Pancreas (tissue), 10 donors: ENCODE data around the gene INSYN2A. TPM values are rescaled to one million over a fixed set of nuclear protein-coding genes. Genes with fewer than 3 reads are reported as not detected.
A peak's percentile ranks its signal among the peaks of the same experiment; 100 is the strongest.

ENCODE experiments used
- ATAC-seq, 4 donors: fragments of 200-7000 bp; cut with Tn5 transposase; one replicate each; pipeline versions ENCODE4 v1.8.0 to v1.9.1; 2020; ENCODE audit warnings: mild to moderate bottlenecking in 4 of 4, moderate library complexity in 4 of 4
- DNase-seq, 6 donors: peaks; one replicate each; pipeline ENCODE4 v3.0.0-alpha.2; 2020
- FAIRE-seq: peaks from 2 replicates; lab custom pipeline; 2012; peaks lifted over from hg19 to GRCh38; lab: Jason Lieb, UNC
- H3K27ac ChIP-seq, 4 donors: fragments of 200-600 bp; sonication (generic); 1 replicate in 3 of 4; 2 replicates in 1 of 4; pipeline versions ENCODE4 v1.5.0 to v1.8.0; 2020
- H3K27me3 ChIP-seq, 4 donors: fragments of 200-600 bp; one replicate each; pipeline ENCODE4 v1.8.0; 2021
- H3K36me3 ChIP-seq, 3 donors: fragments of 200-600 bp; sonication (generic) in 1 of 3; one replicate each; pipeline versions ENCODE4 v1.5.0 to v1.8.0; 2020 to 2021
- H3K4me1 ChIP-seq, 3 donors: fragments of 200-600 bp; one replicate each; pipeline ENCODE4 v1.8.0; 2021
- H3K4me3 ChIP-seq, 4 donors: fragments of 200-600 bp; sonication (generic) in 2 of 4; one replicate each; pipeline versions ENCODE4 v1.5.0 to v1.8.0; 2020 to 2021
- H3K9me3 ChIP-seq, 4 donors: fragments of 200-600 bp; one replicate each; pipeline ENCODE4 v1.8.0; 2021
- WGBS, 2 donors: extraction: QIAGEN DNeasy Blood & Tissue Kit; methylation state at CpG; one replicate each; pipeline ENCODE4 v1.1.7; 2013; 5-methylcytosine and 5-hydroxymethylcytosine counted together
- intact Hi-C, 3 donors: fragments of 100-400 bp; cut with DNase I; formaldehyde crosslinking; loops; one replicate each; pipeline versions ENCODE4 v1.11.1 to v1.14.2; 2022
- polyA plus RNA-seq, 2 donors: library from polyadenylated mRNA; stranded (reverse); fragments of 200-250 nt; gene quantifications; one replicate each; pipeline ENCODE4 v1.2.3, GENCODE V29; 2013
- total RNA-seq, 6 donors: library from RNA; stranded (reverse); fragmentation: NEBNext Ultra II Directional in 4 of 6; extraction: Animal tissue kit (Norgen Biotek cat#: 25700) in 4 of 6; gene quantifications; one replicate each; pipeline versions ENCODE4 v1.2.1 to v1.2.4, GENCODE V29; 2021 to 2023
- TF ChIP-seq, protein P1 (sequence below), 4 donors: fragments of 200-600 bp; sonication (generic) in 3 of 4; IDR thresholded peaks; one replicate each; pipeline versions ENCODE4 v1.5.0 to v1.8.0; 2021; ENCODE audit warnings: antibody characterized with exemption in 4 of 4
- donor health status: healthy with polysubstance abuse.
- donor health status: DM: no; HTN: no; CAD: no; lungs with moderate emphysema.
- donor health status: DM: no; HTN: no; CAD: no.
- donor health status: control.
- donor health status: control.
- donor health status: Bipolar disorder and iron deficiency.
- donor health status: DM: yes; HTN: yes; CAD: no.
- donor health status: DM: no; HTN: no; CAD: no.
- donor health status: DM: no; HTN: no; CAD: no.
- donor health status: DM: yes; HTN: yes; CAD: no.

Gene INSYN2A
- total and polyA plus RNA-seq, 8 donors, result 0.02 to 0.09 (median 0.08) TPM; not detected in 4

DNA sequence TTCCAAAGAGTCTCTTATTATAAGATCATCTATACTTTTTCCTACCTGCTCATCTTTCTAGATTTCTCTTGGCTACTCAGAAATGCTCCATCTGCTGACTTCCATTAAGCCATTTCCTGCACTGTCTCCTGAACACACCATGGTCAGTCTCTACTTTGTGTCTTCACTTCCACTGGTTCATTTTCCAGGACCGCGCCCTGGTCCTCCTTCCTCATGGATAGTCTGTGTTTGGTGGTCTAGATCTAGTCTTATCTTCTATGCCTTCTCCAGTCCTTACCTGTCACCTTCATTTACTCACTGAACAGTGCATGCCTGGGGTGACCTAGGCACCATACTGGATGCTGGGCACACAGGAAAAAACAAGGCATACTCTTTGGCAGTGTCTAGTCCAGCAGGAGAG lies 11.8 kb downstream of the INSYN2A start:
- DNase-seq (no peak), ATAC-seq (no peak), FAIRE-seq (no peak)
- intact Hi-C loops, result no loop called here
- Histone ChIP-seq H3K9me3 (no peaks in the 10 kb centered on the region), H3K27ac (no peak overlapping the region), H3K36me3 (no peaks in the 10 kb centered on the region), H3K27me3 (no peaks in the 10 kb centered on the region), H3K4me1 (no peaks in the 10 kb centered on the region), H3K4me3 (no peak overlapping the region)
- TF ChIP-seq, protein P1, sequence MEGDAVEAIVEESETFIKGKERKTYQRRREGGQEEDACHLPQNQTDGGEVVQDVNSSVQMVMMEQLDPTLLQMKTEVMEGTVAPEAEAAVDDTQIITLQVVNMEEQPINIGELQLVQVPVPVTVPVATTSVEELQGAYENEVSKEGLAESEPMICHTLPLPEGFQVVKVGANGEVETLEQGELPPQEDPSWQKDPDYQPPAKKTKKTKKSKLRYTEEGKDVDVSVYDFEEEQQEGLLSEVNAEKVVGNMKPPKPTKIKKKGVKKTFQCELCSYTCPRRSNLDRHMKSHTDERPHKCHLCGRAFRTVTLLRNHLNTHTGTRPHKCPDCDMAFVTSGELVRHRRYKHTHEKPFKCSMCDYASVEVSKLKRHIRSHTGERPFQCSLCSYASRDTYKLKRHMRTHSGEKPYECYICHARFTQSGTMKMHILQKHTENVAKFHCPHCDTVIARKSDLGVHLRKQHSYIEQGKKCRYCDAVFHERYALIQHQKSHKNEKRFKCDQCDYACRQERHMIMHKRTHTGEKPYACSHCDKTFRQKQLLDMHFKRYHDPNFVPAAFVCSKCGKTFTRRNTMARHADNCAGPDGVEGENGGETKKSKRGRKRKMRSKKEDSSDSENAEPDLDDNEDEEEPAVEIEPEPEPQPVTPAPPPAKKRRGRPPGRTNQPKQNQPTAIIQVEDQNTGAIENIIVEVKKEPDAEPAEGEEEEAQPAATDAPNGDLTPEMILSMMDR (IDR thresholded peaks at IDR 0.05), result no peak
- 94 to 97% methylated on average over 2 of the region's 2 CpGs for WGBS, 2 donors

GRCh38 chr10:127182161-127182560 lies 14.2 kb downstream of the INSYN2A start:
- no peak for ATAC-seq
- intact Hi-C loops, result no loop called here
- H3K27me3 ChIP-seq, result no peaks in the 10 kb centered on the region
- no peaks in the 10 kb centered on the region for H3K36me3 ChIP-seq
- H3K4me3 ChIP-seq, result no peak overlapping the region
- no peaks in the 10 kb centered on the region for H3K4me1 ChIP-seq
- DNase-seq, result no peak
- no peaks in the 10 kb centered on the region for H3K9me3 ChIP-seq
- TF ChIP-seq, protein P1 (IDR thresholded peaks at IDR 0.05), result no peak
- 95% methylated on average over 4 of the region's 4 CpGs for WGBS, 2 donors
- H3K27ac ChIP-seq, result no peak overlapping the region
- no peak for FAIRE-seq

DNA sequence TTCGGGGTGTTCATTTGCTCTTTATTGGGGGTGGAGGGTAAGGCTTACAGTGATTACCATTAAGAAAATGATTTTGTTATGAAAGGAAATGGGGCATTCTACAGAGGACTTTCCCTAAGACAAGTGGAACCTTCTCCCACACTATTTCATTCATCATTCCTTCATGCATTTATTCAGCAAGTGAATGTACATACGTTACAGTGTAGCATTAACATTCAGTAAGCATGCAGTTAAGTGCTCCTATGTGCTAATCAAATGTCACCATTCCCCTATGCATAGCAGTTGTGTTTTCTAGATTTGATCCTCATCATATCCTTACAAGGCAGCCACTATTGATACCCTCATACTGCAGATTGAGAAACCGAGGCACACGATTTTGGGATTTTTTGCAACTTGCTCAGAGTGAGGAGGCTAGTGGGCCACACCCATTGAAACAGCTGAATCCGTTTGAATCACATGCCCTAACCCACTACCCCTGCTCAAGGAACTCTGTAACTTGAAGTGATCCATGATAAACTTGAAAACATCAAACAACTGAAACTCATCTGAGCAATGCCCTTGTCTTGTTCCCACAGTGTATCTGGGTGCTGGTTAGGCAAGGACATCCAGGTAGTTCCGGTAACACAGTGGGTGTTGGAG lies 16.7 kb downstream of the INSYN2A start:
- TF ChIP-seq, protein P1 (IDR thresholded peaks at IDR 0.05), result no peak
- no peak for ATAC-seq
- intact Hi-C loops, result no loop called here
- 92 to 97% methylated on average over 6 of the region's 6 CpGs for WGBS, 2 donors
- H3K36me3 ChIP-seq, result no peaks in the 10 kb centered on the region
- FAIRE-seq, result no peak
- H3K4me1 ChIP-seq, result no peaks in the 10 kb centered on the region
- no peaks in the 10 kb centered on the region for H3K27me3 ChIP-seq
- no peak overlapping the region for H3K4me3 ChIP-seq
- H3K27ac ChIP-seq, result no peak overlapping the region
- H3K9me3 ChIP-seq, result no peaks in the 10 kb centered on the region
- DNase-seq, result no peak

DNA sequence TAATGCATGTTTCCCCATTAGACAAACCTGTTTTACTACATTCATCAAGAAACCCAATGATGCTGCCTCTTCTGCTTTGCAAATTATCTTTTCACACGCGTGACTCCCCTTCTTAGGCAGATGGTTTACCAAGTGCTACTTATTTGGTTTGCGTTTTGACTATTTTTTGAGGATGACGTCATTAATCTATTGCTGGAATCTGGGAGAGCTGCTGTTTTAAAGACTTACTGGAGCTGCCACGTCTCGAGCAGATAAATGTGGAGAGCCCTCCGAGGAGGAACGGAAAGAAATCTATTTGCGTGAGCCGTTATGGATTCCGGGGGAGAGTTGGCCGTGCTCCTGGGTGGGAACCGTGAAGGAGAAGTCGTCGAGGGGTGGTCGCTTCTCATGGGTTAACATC lies 19.7 kb downstream of the INSYN2A start:
- 91% methylated on average over 16 of the region's 16 CpGs for WGBS, 2 donors
- Histone ChIP-seq H3K4me3 (no peak overlapping the region), H3K9me3 (no peaks in the 10 kb centered on the region), H3K27me3 (no peaks in the 10 kb centered on the region), H3K4me1 (no peaks in the 10 kb centered on the region), H3K36me3 (no peaks in the 10 kb centered on the region), H3K27ac (no peak overlapping the region)
- TF ChIP-seq, protein P1 (IDR thresholded peaks at IDR 0.05), result no peak
- FAIRE-seq (no peak), DNase-seq (no peak), ATAC-seq (no peak)
- intact Hi-C loops, result no loop called here

DNA sequence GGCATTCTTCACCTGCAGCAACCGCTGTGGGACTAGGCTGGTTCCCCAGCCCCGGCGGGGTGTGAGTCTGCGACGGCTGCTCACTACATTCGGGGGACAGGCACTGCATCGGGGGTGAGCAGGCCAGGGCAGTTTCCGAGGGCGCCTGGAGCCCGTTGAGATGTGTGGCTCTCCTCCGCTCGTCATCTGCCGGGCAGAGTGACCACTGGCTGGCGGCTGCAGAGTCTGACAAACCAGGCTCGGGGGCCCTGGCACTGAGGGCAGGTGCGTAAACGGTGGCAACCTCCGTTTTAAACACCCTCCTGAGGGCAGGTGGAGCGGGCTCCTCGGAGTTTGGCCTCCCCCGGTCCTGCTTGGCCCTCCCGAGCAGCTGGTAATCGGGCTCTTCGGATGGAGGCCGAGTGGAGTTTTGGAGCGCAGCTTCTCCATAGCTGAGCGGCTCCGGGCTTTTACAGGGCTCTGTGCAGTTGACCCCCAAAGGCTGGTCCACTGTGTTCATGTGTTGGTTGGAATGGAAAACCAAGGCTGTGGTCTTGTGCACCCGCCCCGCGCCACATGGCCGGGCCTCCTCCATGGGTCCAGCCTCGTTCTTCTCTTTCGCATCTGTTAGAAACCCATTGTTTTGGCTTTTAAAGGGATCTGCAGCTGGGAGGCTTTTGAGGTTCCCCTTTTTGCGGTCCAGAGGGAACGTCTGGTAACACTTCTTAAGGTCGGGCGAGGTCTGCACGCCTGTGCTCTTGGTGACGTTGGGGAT lies 20.9 kb downstream of the INSYN2A start:
- intact Hi-C loops, result no loop called here
- Histone ChIP-seq H3K36me3 (no peaks in the 10 kb centered on the region), H3K27me3 (no peaks in the 10 kb centered on the region), H3K27ac (no peak overlapping the region), H3K9me3 (no peaks in the 10 kb centered on the region), H3K4me1 (no peaks in the 10 kb centered on the region), H3K4me3 (no peak overlapping the region)
- DNase-seq, result peak in 1 of 6 donors; percentile 49
- 94 to 96% methylated on average over 40 of the region's 40 CpGs for WGBS, 2 donors
- TF ChIP-seq, protein P1 (IDR thresholded peaks at IDR 0.05), result no peak
- ATAC-seq, result no peak
- FAIRE-seq, result no peak
